NCI-H82 treated with DMSO at 0.1 percent for 48 hours (cell line): ENCODE measurements around the gene KYNU.
A peak's percentile ranks its signal among the peaks of the same experiment; 100 is the strongest.
"Not testable (repeated sequence)": the region's sequence is repeated elsewhere in the genome, so short reads cannot be mapped to it uniquely, and the experiment has no call there.

Experiments
- DNase-seq: peaks from one replicate; lab custom pipeline; 2025; ENCODE audit not compliant: unreplicated experiment; lab: John Stamatoyannopoulos, UW

KYNU gene

DNA sequence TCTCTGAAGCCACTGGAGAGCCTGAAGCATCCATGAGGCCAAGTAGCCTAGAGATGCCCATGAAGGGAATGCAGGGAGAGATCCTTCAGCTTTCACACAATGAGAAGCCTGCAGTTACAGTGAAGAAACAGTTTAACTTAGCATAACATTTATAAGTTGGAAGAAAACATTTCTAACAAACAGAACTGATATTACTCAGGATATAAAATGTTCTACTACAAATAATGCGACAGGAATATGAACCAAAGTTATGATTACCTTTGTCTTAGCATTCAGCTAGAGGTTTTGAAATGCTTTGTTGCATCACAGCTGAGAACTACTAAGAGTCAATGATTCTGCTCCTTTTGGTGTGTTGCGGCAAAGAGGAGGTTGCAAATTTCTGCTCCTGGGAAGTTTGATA lies 6.9 kb upstream of the KYNU start:
- no peak for DNase-seq

DNA sequence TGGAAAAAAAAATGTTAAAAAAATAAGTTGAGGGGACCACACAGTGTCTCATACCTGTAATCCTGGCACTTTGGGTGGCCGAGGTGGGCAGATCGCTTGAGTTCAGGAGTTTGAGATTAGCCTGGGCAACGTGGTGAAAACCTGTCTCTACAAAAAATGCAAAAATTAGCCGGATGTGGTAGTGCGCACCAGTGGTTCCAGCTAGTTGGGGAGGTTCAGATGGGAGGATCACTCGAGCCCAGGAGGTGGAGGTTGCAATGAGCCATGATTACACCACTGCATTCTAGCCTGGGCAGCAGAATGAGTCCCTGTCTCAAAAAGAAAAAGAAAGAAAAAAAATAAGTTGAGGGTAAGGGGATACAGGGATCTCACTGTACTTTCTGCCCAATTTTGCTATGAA lies 6.1 kb upstream of the KYNU start:
- no peak for DNase-seq

DNA sequence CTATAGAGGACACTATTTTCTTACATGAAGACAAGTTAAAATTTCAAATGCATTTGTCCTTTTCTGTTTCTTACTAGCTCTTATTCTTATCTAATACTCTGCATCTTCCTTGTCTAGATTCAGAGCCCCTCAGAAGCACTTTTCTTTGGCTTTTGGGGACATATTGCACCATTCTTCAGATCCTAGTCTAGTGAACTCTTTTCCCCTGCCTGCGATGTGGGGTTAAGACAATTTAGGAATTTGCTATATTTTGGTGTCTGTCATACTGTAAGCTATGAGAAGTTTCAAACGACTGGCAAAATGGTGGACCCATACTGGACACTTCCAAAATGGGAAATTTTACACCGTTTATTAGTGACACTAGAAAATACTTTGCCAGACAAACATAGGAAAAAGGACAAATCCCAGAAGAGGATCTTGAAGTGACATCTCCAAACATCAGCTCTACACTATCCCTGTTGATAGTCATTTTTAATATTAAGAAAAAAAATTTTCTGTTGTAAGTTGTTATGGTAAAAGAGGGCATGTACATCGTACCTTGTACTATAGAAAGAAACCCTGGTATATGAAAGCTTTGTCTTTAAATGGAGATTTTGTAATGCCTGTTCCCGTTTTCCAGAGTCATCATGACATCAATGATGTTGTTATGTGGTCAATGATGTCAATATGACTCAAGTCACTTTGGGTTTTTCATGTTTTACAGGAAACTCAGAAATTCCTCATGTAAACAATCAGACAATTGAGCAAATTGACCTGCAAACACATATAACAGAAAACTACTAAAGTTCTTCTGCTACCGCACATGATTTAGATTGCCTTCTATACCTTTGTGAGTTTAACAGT lies 4.4 kb upstream of the KYNU start:
- no peak for DNase-seq

DNA sequence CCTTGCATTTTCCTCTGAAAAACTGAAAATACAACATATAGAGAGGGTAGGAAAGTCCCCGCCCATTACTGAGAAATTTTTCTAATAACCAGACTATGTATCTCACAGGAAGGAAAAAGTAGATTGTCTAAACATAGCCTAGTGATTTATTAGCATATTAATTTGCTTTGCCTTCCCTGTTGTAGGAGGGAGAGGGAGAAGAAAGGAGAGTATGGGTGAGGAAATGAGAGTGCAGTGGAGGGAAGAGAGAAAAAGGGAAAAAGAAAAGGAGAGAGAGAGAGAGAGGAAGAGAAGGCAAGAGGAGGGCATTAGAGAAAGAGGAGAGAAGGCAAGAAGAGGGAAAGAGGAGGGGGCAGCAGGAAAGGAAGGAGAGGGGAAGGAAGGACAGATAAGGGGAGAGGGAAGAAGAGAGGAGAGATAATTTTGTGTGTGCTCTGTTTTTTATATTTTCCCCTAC lies 3.6 kb upstream of the KYNU start:
- DNase-seq, result no peak

DNA sequence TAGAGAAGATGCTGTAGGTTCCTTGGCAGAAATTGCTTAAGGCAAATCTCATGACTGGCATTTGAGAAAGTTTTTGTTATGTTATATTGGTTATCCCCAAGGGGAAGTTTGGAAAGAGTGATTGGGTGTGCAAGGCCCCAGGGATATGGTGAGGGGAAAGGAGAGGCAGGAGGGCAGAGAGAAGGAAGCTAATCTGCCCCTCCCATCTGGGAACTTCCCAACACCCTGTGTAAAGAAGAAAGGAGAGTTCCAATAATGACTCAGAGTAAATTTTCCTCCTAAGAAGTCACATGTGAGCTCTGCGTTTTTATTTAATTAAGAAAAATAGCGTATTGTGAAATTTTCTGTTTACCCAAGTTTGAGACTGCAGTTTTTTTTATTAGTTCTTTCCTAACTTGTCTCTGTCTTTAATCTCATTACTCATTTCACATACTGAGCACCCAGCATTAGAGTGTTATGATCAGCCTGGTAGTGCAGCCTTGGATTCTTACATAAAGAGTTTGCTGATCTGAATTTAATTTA lies 3.1 kb upstream of the KYNU start:
- DNase-seq, result peak; percentile 13

DNA sequence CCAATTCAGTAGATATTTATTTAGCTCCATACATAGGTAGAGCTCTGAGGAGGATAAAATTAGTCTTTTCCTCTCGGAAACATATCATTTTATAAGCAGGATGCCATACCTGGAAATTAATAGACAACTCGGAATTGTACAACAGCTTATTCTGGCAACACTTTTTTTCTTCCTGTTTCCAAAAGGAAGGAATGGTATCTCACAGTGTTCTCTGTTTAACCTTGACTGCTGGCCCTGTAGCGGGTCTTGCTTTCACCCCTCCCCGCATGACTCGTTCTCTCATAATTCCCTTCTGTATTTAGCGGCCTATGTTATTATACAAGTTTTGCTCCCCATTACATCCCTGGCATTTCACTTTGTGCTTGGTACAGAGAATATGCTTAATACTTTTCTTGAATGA lies 2.5 kb upstream of the KYNU start:
- no peak for DNase-seq

DNA sequence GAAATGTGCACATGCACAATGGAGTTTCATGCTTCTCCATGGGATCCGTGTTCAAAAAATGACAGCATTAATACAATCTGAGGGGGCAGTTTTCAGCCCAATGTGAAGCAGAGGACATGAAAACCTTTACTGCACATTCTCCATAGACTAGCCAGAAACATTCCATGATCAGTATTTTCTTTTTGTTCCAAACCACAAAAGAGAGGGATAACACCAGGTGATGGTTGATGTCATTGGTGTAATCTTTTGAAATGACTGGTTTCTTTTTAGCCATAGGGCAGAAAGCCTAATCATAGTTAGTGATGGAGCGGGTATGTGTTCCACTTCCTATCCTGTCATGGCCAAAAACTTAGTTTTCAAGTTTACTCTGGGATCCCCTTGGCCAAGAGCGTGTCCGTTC lies 1.8 kb upstream of the KYNU start:
- DNase-seq, result no peak

DNA sequence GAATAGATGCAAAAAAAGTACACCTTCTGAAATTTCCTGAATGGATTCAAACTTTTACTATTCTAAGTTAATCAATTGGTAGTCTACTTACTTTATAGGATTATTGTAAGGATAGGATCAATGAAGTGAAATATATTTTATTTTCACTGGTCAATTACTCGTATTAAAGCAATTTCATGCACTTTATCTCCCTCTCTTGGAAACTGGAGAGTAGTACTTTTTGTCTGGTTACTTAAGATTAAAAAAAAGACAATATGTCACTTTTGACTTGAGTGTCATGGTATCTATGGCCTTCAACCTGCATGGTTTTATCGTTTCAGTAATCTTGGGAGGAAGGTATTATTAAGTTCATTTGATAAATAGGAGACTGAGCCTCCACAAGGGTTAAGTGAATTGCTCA lies 1.0 kb upstream of the KYNU start:
- DNase-seq, result no peak

DNA sequence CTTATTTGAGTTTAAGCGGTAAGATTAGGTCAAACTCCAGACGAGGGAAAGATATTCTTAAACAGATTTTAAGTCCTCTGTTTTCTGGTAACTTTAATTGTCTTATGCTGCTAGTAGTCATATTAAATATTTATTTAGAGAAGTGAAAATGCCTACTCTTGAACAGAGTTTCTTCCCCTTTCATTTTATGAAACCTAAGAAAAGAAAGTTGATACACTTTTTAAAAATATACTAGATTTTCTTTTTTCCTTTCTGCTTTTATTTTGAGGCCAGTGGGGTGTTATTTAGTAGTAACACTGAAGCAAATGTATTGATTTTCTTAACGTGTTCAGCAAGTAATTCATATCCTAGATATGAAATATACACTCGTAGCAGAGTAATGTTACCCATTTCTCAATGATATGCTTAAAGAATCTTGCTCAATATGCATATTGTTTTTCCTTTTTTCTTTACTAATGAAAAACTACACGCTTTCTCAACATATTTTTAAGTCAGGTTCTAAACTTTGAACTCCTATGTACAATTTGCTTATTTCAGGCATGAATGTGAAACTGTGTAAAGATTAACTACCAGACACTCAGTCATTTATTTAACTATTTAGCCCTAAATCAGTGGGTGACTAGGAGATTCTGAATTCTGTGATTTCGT lies 691 bp downstream of the KYNU start:
- no peak for DNase-seq

DNA sequence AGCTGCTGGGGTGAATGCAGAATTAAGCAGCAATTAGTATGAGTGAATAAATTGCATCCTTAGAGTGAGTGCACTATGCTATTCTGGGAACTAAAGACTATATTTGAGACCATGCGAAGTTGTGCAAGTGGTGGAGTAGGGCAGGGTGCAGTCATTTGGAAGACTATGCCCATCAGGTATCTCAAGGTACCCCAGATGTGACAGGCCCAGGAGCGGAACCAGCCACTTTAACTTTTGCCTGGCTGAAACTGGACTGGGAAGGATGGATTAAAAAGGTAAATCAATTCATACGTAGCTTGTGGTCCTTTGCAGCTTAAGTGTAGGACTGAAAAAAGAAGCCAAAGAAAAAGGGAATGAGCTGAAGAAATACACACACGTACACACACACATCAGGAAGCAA lies 1.7 kb downstream of the KYNU start:
- no peak for DNase-seq

DNA sequence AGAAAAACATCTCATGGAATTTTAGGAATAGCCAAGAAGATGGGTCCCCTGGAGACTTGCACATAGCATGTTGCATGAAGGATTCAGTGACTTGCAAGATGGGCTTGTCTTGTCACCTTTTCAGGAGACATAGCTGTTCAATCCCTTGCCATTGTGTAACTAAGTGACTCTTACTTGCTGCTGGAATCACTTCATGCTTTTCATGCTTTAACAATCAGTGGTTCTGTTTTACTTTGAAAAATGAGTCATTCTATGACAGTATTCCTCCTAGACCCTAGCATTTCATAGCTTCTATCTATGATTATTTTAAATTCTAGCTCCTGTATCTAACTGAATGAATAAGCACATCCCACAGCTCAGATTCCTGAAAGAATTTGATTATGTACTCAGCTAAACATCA lies 2.8 kb downstream of the KYNU start:
- DNase-seq, result no peak

DNA sequence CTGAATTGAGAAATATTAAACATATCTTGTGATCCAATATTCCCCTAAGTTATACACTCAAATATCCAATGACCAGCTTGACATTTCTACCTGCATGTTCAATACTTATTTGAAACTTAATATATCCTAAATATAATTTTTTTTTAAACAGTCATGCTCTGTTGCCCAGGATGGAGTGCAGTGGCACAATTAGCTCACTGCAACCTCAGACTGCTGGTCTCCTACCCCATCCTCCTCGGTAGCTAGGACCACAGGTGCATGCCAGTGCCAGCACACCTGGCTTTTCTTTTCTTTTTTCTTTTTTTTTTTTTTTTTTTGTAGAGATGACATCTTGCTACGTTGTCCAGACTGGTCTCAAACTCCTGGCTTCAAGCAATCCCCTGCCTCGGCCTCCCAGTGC lies 4.2 kb downstream of the KYNU start:
- no peak for DNase-seq

DNA sequence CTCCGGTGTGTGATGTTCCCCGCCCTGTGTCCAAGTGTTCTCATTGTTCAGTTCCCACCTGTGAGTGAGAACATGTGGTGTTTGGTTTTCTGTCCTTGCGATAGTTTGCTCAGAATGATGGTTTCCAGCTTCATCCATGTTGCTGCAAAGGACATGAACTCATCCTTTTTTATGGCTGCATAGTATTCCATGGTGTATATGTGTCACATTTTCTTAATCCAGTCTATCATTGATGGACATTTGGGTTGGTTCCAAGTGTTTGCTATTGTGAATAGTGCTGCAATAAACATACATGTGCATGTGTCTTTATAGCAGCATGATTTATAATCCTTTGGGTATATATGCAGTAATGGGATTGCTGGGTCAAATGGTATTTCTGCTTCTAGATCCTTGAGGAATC lies 5.0 kb downstream of the KYNU start:
- DNase-seq, result not testable (repeated sequence)

DNA sequence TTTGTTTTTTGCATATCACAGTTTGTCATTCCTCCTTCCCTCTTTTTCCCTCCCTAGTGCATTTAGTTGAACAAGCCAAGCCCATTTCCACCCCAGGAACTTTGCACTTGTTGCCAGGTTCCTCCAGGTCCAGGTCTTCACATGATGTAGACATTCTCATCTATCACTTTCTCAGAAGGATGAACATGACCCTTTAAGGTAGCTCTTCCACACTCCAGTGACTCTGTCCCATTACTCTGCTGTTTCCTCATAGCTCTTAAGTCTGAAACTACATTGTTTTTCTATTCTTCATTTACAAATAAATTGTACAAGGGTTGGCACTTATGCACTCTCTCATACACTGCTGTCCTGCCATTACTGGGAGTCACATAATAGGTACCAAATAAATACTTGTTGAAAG lies 6.1 kb downstream of the KYNU start:
- DNase-seq, result no peak

DNA sequence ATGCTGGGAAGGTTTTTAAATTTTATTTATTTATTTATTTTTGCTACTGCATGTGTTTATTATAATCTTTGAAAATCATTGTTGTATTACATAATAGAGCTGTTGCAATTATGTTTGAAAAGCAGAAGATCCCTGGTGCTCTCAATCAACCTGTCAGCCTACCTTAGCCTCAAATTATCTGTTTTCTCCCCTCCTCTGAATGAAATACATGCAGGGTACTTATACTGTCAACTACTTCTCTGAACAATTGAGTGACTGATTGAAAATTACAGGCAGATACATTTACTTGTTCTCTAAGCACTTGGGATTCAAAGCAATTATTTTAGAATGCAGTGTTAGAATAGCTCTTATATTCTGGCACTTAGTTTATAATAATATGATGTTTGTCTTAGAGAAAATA lies 8.1 kb downstream of the KYNU start:
- no peak for DNase-seq

DNA sequence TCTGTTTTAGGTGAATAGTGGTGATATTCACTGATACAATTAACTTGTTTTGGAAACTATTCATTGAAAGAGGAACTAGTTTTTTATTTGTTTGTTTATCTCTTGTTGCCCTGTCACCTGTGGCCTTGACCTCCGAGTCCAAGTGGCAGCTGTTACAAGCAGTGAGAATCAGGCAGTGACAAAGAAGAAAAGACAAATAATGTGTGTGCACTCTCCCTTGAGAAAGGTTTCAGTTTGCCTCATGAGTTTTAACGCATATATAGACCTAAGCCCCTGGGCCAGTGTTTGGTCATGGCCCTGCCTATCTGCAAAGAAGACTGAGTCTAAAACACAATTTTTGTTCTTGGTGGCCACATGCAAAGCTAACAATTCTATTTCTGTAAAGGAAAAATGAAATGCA lies 15.3 kb downstream of the KYNU start:
- DNase-seq, result no peak

DNA sequence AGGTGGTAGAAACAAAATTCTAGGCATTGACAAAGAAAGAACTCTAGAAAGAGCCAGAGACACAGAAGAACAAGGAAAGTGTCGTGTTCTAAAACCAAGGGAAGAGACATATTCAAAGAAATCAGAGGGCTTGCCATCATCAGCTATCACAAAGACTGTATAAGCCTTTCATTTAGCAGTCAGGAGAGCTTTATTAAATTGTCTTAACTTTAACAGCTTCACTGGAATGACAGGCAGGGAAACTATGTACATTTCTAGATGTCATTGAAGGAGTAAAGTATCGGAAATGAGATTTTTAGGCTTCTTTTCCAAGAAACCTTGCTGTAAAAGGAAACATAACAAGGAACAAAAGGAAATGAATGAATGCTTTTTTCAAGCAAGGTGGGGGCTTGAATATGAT lies 15.8 kb downstream of the KYNU start:
- DNase-seq, result no peak

DNA sequence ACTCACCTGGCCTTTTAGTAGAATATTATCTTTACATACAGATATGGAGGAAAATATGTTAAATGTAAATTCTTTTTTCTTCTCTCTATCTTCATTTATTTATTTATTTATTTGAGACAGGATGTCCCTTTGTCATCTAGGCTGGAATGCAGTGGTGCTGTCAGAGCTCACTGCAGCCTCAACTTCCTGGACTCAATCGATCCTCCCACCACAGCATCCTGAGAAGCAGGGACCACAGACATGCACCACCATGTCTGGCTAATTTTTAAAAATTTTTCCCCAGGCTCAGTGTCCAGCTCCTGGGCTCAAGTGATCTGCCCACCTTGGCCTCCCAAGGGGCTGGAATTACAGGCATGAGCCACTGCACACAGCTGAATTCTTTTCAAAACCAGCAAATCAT lies 20.3 kb downstream of the KYNU start:
- no peak for DNase-seq

DNA sequence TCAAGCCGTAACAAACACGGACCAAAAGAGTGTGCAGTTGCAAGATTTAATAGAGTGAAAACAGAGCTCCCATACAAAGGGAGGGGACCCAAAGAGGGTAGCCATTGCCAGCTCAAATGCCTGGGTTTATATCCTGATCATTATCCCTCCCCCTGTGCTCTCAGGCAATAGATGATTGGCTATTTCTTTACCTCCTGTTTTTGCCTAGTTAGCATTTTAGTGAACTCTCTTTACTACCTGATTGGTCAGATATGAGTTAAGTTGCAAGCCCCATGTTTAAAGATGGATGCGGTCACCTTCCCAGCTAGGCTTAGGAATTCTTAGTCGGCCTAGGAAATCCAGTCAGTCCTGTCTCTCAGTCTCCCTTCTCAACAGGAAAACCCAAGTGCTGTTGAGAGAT lies 22.9 kb downstream of the KYNU start:
- DNase-seq, result not testable (repeated sequence)

DNA sequence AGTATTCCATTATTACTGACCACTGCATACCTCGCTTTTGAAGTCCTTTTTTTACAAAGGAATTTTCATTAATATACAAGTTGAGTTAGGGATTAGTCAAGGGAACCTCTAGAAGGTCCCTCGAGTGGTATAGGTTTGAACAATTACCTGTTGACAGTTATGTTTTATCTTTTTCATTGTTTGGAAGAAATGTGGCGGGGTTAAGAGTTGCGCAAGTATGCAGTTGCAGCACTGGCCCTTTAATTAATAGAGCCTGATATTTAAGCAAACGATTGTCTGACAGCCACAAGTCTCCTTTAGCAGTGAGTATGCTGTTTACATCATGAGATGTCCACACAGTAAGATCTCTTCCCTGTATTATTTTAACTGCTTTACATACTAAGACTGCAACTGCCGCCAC lies 24.3 kb downstream of the KYNU start:
- DNase-seq, result no peak

DNA sequence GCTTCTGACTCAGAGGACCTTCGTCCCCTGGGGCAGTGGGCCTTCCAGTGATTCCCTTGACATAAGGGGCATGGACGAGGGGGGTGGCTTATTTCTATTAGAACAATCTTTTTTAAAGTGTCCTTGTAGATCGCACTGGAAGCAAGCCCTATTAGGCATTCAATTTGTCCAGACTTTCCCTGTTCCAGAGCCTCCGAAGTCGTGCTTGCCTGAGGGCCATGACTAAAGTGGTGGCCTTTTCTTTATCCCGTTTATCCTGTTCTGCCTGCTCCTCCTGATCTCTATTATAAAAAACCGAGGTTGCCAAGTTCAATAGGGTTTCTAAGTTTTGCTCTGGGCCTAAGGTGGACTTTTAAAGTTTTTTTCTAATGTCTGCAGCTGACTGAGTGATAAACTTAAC lies 26.3 kb downstream of the KYNU start:
- DNase-seq, result not testable (repeated sequence)

DNA sequence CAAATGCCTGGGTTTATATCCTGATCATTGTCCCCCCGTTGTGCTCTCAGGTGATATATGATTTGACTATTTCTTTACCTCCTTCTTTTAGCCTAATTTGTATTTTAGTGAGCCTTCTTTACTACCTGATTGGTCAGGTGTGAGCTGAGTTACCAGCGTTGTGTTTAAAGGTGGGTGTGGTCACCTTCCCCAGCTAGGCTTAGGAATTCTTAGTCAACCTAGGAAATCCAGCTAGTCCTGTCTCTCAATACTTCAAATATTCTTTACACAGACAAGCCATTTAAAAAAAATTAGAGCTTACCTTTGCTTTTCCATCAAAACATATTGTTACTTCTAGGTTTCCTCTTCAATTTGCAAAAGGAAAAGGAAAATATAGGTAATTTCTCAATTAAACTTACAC lies 30.2 kb downstream of the KYNU start:
- DNase-seq, result no peak
